ENCODE results near the gene DLGAP4. TPM values are rescaled to one million over a fixed set of nuclear protein-coding genes. Genes with fewer than 3 reads are reported as not detected.

DLGAP4 gene
- total and polyA plus RNA-seq, 2 of the 13 experiments (the other 11 are each of a cell fraction or from before 2014, with no cell fraction given), result 15.2 to 26.7 TPM

- TF ChIP-seq ZNF615 (CRISPR knock-in tag; IDR thresholded peaks at IDR 0.05; ENCODE audit: borderline replicate concordance) (no peak), MTA1 (CRISPR knock-in tag; IDR thresholded peaks at IDR 0.05; ENCODE audit: borderline replicate concordance) (no peak; the same call in 1 of the 2 replicates), ZNF3 (CRISPR knock-in tag; IDR thresholded peaks at IDR 0.05) (no peak), MBNL3 (CRISPR knock-in tag; conservative IDR thresholded peaks at IDR 0.05) (no peak), HINFP (CRISPR knock-in tag; IDR thresholded peaks at IDR 0.05; ENCODE audit: low read depth) (peak; percentile 35; the same call in 1 of the 2 replicates), ZNF256 (CRISPR knock-in tag; conservative IDR thresholded peaks at IDR 0.05) (peak; percentile 72), TFAP4 (IDR thresholded peaks at IDR 0.05; ENCODE audit: borderline replicate concordance, low read depth) (no peak), GFI1 (CRISPR knock-in tag; IDR thresholded peaks at IDR 0.05; ENCODE audit: borderline replicate concordance) (no peak; the same call in 1 of the 2 replicates), ZNF318 (CRISPR knock-in tag; IDR thresholded peaks at IDR 0.05) (no peak), ZNF331 (CRISPR knock-in tag; IDR thresholded peaks at IDR 0.05) (peak; percentile 57), ZNF646 (CRISPR knock-in tag; IDR thresholded peaks at IDR 0.05) (no peak)
Measured at GRCh38 chr20:36574366-36575135, 268.4 kb downstream of the DLGAP4 start (continued).

Data from HepG2 (cell line).